Measurements from ENCODE around the gene JMJD6.
"Not testable (repeated sequence)": the region's sequence is repeated elsewhere in the genome, so short reads cannot be mapped to it uniquely, and the experiment has no call there.

Gene JMJD6

DNA sequence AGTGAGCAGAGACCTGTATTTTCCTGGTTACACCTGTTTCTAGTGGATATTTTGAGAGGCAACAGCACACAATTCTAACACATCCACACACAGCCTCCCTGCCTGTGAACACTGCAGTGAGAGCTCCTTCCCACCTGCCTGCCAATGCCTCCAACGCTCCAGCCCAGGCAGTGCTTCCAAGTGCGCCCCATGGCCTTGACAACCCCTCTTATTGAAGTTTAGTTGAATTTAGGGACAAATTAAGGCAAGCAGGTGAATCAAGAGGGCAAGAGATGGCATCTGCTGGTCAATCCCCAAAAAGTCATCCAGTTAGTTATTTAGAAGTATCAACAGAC is 10.9 kb downstream of the JMJD6 start:
- no peak for DNase-seq

DNA sequence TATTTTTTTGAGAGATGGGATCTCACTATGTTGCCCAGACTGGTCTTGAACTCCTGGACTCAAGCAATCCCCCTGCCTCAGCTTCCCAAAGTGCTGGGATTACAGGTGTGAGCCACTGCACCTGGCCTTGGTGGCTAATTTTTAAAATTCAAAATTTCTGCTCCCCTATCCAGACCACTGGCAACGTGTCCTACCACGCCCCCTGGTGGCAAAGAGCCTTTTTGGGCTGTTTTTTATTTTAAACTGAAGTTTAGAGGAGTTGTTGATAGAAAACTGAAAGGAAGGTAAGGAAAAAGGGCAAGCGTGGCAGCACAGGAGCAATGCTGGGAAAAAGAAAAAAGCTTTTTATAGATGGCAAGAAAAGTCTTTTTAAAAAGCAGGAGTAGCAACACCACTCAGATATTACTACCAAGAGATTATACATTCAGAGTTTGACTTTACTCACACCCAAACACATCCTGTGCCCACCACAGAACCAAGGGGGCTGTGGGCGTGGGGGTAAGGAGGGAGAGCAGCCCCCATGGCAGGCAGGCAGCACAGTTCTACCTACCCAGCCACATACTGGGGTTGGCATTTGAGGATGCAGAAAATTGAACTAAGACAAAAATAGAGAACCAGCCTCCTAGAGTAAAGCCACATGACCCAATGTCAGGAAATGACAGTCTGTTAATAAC is 11.4 kb downstream of the JMJD6 start:
- DNase-seq: peak; percentile 80

- DNase-seq: no peak
Measured at GRCh38 chr17:76714336-76714735, 12.1 kb downstream of the JMJD6 start.

- DNase-seq: no peak
Measured at GRCh38 chr17:76713765-76714164, 12.6 kb downstream of the JMJD6 start.

DNA sequence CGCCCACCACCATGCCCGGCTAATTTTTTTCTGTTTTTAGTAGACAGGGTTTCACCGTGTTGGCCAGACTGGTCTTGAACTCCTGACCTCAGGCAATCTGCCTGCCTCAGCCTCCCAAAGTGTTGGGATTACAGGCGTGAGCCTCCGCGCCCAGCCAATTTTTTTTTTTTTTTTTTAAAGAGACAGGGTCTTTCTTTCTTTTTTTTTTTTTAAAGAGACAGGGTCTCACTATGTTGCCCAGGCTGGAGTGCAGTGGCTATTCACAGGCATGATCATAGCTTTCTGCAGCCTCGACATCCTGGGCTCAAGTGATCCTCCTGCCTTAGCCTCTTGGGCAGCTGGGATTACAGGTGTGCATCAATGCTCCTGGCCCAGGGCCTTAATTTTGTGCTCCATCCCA is 14.1 kb downstream of the JMJD6 start:
- not testable (repeated sequence) for DNase-seq

GRCh38 chr17:76710863-76711611 is 15.4 kb downstream of the JMJD6 start, which contains the start of gene MXRA7:
TSS of gene MXRA7 (minus strand) at chr17:76710965. CDS start at chr17:76710946, 19 bp downstream.
- DNase-seq: peak; percentile 86

DNA sequence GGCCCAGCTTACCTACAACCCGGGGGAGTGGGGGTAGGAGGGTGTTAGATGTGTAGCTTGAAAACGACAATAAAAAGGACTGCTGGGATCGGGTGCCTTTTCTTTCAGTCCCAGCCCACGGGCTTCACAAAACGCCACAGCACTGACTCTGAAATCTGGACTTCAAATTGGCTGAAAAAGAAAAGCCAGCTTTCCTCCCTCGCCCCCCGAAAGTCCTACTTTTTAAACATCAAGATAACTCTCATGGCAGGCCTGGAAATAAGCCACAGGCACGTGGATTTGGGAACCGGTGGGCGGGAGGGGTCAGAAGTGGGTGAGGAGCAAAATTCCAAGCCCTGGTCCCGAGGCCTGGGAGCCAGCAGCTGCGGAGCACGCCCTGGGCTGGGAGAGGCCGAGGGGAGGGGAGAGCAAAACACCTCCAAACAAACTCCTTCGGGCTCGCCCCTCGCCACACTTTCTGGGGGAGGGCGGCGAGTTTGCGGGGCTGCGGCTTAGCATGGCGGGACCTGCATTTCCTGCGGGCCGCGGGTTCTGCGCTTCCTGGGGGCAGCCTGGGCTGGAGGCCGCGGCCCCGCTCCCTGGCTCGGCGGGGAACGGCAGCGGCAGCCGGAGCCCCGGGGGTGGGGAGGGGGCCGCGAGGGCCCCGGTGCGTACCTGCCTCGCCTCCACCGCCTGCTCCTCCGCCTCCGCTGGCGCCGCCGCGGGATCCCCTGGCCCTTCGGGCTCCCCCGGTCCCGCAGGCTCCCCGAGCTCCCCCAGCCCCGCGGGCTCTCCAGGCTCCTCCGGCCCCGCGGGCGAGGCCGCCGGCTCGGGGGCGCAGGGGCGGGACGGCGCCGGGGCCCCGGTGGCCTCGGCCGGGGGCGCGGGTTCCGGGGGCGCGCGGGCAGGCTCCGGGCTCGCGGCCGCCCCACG is 16.2 kb downstream of the JMJD6 start:
- peak; percentile 69 for DNase-seq

DNA sequence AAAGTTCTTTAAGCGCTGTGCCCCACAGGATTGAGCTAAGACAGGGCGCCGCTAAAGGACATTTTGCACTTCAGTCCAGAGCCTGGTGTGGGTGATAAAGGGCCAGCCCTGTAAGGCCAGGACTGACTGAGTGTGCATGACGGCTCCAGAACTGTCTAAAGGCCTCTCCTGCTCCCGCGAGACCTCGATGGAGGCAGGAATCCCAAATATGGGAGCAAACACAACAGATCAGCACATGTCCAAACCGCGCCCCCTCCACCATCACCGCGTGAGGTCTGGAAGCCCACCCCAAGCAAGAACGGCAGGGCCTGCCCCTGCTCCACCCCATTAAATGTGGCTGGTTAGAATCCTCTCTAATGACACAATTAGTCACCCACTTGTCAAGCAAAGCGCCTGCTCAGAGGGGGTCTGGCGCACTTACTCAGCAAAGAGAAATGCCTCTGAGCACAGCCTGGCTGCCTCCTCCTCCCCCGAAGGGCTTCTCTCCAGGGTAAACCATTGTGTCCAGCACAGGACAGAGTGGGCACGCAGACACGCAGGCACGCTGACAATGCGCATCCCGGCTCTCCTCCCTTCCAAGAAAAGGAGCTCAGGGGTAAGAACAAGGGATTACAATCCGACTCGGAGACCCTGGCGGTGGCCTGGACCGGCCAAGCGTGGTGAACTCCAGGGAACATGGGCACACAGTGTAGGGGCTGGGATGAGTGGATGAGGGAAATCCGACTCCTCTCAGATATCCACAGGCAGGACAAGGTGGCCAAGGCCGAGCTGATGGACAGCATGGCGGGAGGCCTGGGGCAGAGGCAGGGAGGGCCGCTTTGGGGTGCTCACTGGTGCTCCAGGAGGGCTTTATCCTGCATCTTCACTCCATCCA is 17.1 kb downstream of the JMJD6 start:
- DNase-seq: peak; percentile 77

DNA sequence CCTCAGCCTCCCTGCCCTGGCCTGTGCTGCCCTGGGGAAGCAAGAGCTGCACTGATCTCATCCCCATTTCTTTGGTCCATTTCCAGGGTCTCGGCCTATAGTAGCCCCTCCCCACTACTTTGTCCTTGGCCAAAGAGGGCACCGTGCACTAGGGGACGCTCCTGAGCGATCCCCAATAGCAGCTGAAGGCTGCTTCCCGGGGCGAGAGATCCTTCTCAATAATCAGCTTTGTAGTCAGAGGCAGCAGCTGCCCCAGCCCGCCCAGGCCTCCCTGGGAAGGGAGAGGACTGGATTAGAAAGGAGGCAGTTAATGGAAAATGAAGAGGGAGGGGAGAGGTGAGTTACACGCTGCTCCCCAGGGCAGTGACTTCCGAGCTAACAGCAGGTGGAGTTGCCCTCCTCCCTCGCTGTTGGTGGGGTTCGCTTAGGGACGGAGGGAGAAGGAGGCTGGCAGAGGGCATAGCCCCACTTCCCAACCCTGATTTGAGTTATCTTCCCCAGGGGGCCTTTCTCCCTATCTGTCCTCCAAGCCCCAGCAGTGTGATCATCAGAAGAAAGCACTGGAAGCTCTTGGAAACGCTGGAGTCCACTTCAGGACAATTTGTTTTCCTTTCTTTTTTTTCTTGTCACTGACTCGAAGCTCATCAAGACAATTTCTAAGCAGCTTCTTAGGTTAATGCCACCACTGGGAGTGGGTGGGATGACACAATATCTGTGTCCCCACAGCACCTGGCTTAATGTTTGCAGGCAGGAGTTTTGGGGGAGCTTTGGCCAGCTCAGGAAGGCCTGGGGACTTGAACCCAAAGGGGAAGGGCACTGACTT is 18.2 kb downstream of the JMJD6 start:
- DNase-seq: peak; percentile 56

DNA sequence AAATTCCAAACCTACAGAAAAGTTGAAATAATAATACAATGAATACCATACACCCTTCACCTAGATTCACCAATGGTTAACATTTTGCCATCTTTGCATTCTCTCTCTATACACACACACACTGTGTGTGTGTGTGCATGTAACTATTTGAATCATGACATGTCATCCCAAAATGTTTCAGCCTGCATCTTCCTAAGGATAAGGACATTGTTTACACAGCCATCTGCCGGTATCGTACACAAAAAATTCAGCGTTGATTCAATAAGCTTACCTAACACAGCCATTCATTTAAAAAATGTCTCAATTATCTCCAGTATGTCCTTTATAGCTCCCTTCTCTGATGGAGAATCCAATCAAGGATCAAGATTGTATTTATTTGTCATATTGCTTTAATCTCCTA is 19.6 kb downstream of the JMJD6 start:
- no peak for DNase-seq

- no peak for DNase-seq
Measured at GRCh38 chr17:76704805-76705204, 21.6 kb downstream of the JMJD6 start.

DNA sequence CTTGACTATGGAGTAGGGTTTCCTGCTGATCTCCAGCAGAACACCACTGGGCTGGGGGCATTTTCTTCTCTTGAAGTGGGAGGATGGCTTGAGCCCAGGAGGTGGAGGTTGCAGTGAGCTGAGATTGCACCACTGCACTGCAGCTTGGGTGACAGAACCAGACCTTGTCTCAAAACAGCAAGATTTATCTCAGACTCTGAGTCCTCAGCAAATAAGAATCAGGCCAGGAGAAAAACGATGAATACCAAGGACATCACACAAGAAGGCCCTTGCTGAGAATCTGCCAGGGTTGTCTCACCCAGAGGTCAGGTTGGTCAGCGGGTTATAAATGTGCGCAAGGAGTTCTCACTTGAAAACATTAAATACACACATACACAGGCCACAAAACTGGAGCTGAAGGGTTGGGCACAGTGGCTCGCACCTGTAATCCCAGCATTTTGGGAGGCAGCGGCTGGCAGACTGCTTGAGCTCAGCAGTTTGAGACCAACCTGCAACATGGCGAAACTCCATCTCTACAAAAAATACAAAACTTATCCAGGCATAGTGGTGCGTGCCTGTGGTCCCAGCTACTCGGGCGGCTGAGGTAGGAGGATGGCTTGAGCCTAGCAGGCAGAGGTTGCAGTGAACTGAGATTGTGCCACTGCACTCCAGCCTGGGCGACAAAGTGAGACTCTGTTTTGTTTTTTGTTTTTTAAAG is 23.3 kb downstream of the JMJD6 start:
- no peak for DNase-seq

DNA sequence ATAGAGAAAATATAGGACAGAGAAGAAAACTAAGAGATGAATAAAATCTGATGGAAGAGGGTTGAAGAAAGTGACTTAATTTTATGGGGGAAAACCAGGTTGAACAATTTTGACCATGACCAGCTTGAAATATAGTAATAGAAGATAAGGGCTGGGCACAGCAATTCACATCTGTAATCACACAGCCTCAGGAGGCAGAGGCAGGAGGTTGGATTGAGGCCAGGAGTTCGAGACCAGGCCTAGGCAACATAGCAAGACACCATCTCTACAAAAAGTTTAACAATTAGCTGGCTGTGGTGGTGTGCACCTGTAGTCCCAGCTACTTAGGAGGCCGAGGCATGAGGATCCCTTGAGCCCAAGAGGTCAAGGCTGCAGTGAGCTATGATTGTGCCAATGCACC is 24.3 kb downstream of the JMJD6 start:
- DNase-seq: no peak

GRCh38 chr17:76701471-76701967 is 24.9 kb downstream of the JMJD6 start:
- no peak for DNase-seq

DNA sequence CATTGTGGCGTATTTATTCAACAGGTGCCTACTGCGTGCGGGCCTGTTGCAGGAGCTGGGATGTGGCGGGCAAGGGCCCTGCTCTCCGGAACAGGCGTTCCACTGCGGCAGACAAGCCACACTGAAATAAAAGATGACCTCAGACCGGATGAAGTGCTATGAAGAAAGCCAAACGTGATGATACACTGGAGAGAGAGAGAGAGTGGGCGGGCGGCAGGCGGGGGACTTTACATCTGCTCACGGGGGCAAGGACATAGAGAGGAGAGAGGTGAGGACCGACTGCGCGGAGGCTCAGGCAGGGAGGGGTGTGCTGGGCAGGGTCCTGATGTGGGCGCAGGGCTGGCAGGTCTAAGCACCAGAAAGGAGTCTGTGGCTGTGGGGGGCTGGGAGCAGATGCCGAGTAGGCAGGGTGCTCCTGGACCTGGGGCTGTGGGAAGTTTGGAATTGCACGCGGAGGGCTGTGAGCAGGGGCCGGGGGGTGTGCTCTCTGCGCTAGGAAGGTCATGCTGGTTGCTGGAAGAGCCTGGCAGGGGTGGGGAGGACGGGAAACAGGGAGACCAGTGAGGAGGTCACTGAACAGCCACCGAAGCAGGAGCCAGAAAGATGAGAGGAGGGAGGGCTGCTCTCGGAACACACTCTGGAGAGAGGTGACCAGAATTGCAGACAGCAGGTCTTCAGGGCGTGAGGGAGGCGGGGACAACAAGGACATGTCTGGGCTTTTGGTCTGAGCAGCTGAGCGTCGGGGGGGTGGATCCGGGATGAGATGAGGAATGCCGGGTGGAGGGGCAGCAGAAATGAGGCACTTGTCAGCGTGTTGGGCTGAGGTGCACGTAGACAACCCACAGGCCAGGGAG is 25.6 kb downstream of the JMJD6 start:
- DNase-seq: peak; percentile 72

DNA sequence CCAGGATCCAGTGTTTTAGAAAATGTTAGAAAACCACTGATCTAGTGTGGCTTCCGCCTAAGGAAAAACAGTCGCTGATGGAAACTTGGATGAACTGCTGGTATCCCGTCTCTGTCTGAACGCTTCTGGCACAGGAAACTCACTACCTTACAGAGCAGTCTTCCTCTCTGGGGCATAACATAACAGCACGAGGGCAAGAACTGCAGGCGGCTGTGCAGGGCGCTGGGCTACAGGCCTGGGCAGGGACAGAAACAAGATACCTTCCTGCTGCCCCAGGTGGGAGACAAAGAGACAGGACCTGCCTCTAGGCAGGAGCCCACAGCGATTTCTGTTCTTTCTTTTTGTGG is 26.2 kb downstream of the JMJD6 start:
- DNase-seq: no peak

- not testable (repeated sequence) for DNase-seq
Measured at GRCh38 chr17:76698466-76698977, 27.9 kb downstream of the JMJD6 start.

GRCh38 chr17:76697702-76698465 is 28.5 kb downstream of the JMJD6 start:
- no peak for DNase-seq

Measured in right forelimb (tissue), 1 donor.